SK-N-SH (cell line): ENCODE results near the gene SFXN4.

Experiments used
- CHD2 ChIP-seq: fragments of 150-350 bp; IDR thresholded peaks from 2 replicates; pipeline ENCODE4 v1.6.1; 2018; ENCODE audit warnings: low read length; ENCODE audit not compliant: partially characterized antibody
- TF ChIP-seq, protein P1 (sequence below): IDR thresholded peaks from 2 replicates; pipeline ENCODE4 v1.4.0; 2012; ENCODE audit warnings: low read depth
- TF ChIP-seq, protein P2 (sequence below): fragments of 200-600 bp; sonication (generic); IDR thresholded peaks from 2 replicates; pipeline ENCODE4 v1.6.1; 2017; ENCODE audit warnings: antibody characterized with exemption, mild to moderate bottlenecking, moderate library complexity

DNA sequence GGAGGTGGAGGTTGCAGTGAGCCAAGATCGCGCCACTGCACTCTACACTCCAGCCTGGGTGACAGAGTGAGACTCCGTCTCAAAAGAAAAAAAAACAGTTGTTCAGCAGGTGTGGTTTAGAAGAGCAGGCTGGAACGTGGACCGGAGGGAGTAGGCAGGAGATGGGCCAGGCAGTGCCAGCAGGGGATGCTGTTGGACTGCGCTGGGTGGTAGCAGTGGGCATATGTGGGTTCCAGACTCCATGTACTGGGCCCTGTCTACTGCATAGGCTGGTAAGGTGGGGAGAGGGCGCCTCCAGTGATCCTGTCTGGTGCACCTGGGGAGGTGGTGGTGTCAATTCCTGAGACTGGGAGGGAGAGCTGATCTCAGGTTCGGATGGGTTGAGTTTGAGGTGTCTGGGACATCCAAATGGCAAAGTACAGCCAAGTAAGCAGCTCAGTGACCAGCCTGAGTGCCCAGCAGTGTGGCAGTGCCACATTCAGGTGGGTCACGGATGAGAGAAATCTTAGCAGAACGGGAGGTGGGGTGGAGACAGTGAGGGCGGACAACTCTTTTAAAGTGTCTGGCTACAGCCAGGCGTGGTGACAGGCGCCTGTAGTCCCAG, 25.9 kb downstream of the SFXN4 start:
- TF ChIP-seq, protein P1, sequence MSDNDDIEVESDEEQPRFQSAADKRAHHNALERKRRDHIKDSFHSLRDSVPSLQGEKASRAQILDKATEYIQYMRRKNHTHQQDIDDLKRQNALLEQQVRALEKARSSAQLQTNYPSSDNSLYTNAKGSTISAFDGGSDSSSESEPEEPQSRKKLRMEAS = no peak
- TF ChIP-seq, protein P2, sequence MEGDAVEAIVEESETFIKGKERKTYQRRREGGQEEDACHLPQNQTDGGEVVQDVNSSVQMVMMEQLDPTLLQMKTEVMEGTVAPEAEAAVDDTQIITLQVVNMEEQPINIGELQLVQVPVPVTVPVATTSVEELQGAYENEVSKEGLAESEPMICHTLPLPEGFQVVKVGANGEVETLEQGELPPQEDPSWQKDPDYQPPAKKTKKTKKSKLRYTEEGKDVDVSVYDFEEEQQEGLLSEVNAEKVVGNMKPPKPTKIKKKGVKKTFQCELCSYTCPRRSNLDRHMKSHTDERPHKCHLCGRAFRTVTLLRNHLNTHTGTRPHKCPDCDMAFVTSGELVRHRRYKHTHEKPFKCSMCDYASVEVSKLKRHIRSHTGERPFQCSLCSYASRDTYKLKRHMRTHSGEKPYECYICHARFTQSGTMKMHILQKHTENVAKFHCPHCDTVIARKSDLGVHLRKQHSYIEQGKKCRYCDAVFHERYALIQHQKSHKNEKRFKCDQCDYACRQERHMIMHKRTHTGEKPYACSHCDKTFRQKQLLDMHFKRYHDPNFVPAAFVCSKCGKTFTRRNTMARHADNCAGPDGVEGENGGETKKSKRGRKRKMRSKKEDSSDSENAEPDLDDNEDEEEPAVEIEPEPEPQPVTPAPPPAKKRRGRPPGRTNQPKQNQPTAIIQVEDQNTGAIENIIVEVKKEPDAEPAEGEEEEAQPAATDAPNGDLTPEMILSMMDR = peak; percentile 52
- no peak for TF ChIP-seq CHD2
